PC-3 (cell line): ENCODE results near the gene ANKS6. TPM values are rescaled to one million over a fixed set of nuclear protein-coding genes. Genes with fewer than 3 reads are reported as not detected.

ENCODE experiments used
- ATAC-seq: fragments of 200-7000 bp; cut with Tn5 transposase; 2 replicates; pipeline ENCODE4 v1.9.1; 2020; ENCODE audit warnings: mild to moderate bottlenecking, moderate library complexity
- BruUV-seq: library from RNA; stranded (reverse); fragments of 400-500 nt; replicated peaks from 2 replicates; lab custom pipeline; 2021; lab: Mats Ljungman, UMichigan
- CTCF ChIA-PET: fragments of 300-600 bp; sonication (Branson Sonifier 250); formaldehyde crosslinking; loops from one replicate; lab custom pipeline; 2022; ENCODE audit warnings: antibody characterized with exemption; lab: Charles Lee
- POLR2A ChIA-PET: fragments of 300-600 bp; sonication (Branson Sonifier 250); formaldehyde crosslinking; loops from one replicate; lab custom pipeline; 2022; ENCODE audit warnings: antibody characterized with exemption; ENCODE audit not compliant: unreplicated experiment; lab: Charles Lee
- DNase-seq: peaks from one replicate; pipeline ENCODE4 v3.0.0-alpha.2; 2015
- H2AFZ ChIP-seq: fragments of 300-600 bp; sonication (generic); 2 replicates; pipeline ENCODE4 v1.6.0; 2016; ENCODE audit warnings: antibody characterized with exemption, low read length
- H3F3A ChIP-seq: fragments of 300-600 bp; sonication (generic); one replicate; pipeline ENCODE4 v1.6.0; 2017; ENCODE audit warnings: antibody characterized with exemption, low read length, control low read depth, mild to moderate bottlenecking; ENCODE audit not compliant: unreplicated experiment
- H3K27ac ChIP-seq: fragments of 300-600 bp; sonication (generic); 2 replicates; pipeline ENCODE4 v1.5.1; 2016; ENCODE audit warnings: mild to moderate bottlenecking, low read length
- H3K27me3 ChIP-seq: fragments of 300-600 bp; sonication (generic); 2 replicates; pipeline ENCODE4 v1.6.1; 2016; ENCODE audit warnings: low read length, mixed read lengths
- H3K36me3 ChIP-seq: fragments of 300-600 bp; sonication (generic); 2 replicates; pipeline ENCODE4 v1.6.1; 2016; ENCODE audit warnings: low read depth, mixed run types, low read length, mixed read lengths
- H3K4me1 ChIP-seq: fragments of 300-600 bp; sonication (generic); 2 replicates; pipeline ENCODE4 v1.5.1; 2016; ENCODE audit warnings: low read length; ENCODE audit not compliant: insufficient read depth
- H3K4me2 ChIP-seq: fragments of 300-600 bp; sonication (generic); 2 replicates; pipeline ENCODE4 v1.6.0; 2016; ENCODE audit warnings: low read length
- H3K4me3 ChIP-seq: fragments of 300-600 bp; sonication (generic); 2 replicates; pipeline ENCODE4 v1.5.1; 2016; ENCODE audit warnings: mild to moderate bottlenecking, low read length, mixed read lengths
- H3K79me2 ChIP-seq: fragments of 300-600 bp; sonication (generic); 2 replicates; pipeline ENCODE4 v1.6.1; 2017; ENCODE audit warnings: low read length, mixed read lengths
- H3K9ac ChIP-seq: fragments of 300-600 bp; sonication (generic); 2 replicates; pipeline ENCODE4 v1.6.0; 2016; ENCODE audit warnings: mild to moderate bottlenecking, low read length
- H3K9me2 ChIP-seq: fragments of 300-600 bp; sonication (generic); replicated peaks from 2 replicates; pipeline ENCODE4 v1.6.1; 2016; ENCODE audit warnings: mixed run types, low read length, mixed read lengths
- H3K9me3 ChIP-seq: fragments of 300-600 bp; sonication (generic); 2 replicates; pipeline ENCODE4 v1.6.1; 2016; ENCODE audit warnings: low read length, mixed read lengths
- H4K20me1 ChIP-seq: fragments of 300-600 bp; sonication (generic); 2 replicates; pipeline ENCODE4 v1.6.1; 2016; ENCODE audit warnings: low read length, mixed read lengths
- EZH2 ChIP-seq: fragments of 300-600 bp; sonication (generic); IDR thresholded peaks from one replicate; pipeline ENCODE4 v1.6.1; 2017; ENCODE audit warnings: antibody characterized with exemption, mild to moderate bottlenecking, low read length; ENCODE audit not compliant: unreplicated experiment
- EZH2phosphoT487 ChIP-seq: fragments of 300-600 bp; sonication (generic); IDR thresholded peaks from 2 replicates; pipeline ENCODE4 v1.6.1; 2018; ENCODE audit warnings: mild to moderate bottlenecking, antibody characterized with exemption, low read length, borderline replicate concordance
- intact Hi-C: fragments of 100-400 bp; cut with micrococcal nuclease; formaldehyde crosslinking; loops from 2 replicates; pipeline ENCODE4 v1.9.0; 2023
- total RNA-seq: library from RNA; depleted of rRNA; stranded (reverse); fragments of >200 nt; gene quantifications from 2 replicates; pipeline ENCODE4 v1.2.3, GENCODE V29; 2014
- TF ChIP-seq, protein P1 (sequence below): fragments of 300-600 bp; sonication (generic); conservative IDR thresholded peaks from 2 replicates; pipeline ENCODE4 v1.5.1; 2017; ENCODE audit warnings: antibody characterized with exemption, low read depth, mild to moderate bottlenecking, low read length

The ANKS6 gene
- total RNA-seq, 1 experiment from 2014 or later: 39.7 TPM

DNA sequence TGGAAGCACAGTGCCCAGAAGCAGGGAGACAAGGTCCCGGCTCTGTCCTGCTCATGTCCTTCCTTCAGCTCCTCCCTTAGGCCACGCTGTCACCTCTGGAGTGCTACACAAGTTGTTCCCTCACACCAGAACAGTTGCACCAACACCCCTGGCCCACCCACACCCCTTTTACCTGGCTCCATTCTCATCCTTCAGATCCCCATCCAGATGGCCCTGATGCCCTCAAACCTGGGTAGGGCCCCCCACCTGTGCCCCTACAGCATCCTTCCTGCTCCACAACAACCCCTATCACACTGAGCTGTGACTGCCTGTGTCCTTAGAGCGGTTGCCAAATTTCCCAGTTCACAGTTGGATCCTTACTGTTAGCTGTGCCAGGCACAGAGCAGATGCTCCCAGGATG is 29.2 kb downstream of the ANKS6 start:
- Histone ChIP-seq H3K9ac (no peak overlapping the region), H3K4me2 (no peak overlapping the region), H4K20me1 (no peaks in the 10 kb centered on the region), H2AFZ (no peak overlapping the region), H3K4me3 (no peak overlapping the region), H3F3A (no peaks in the 10 kb centered on the region), H3K79me2 (no peaks in the 10 kb centered on the region), H3K27ac (no peak overlapping the region), H3K9me2 (no peaks in the 10 kb centered on the region), H3K9me3 (no peaks in the 10 kb centered on the region), H3K4me1 (no peaks in the 10 kb centered on the region), H3K27me3 (no peaks in the 10 kb centered on the region), H3K36me3 (peaks cover 15% of the 10 kb centered on the region)
- TF ChIP-seq EZH2phosphoT487 (no peak), EZH2 (no peak)
- TF ChIP-seq, protein P1, sequence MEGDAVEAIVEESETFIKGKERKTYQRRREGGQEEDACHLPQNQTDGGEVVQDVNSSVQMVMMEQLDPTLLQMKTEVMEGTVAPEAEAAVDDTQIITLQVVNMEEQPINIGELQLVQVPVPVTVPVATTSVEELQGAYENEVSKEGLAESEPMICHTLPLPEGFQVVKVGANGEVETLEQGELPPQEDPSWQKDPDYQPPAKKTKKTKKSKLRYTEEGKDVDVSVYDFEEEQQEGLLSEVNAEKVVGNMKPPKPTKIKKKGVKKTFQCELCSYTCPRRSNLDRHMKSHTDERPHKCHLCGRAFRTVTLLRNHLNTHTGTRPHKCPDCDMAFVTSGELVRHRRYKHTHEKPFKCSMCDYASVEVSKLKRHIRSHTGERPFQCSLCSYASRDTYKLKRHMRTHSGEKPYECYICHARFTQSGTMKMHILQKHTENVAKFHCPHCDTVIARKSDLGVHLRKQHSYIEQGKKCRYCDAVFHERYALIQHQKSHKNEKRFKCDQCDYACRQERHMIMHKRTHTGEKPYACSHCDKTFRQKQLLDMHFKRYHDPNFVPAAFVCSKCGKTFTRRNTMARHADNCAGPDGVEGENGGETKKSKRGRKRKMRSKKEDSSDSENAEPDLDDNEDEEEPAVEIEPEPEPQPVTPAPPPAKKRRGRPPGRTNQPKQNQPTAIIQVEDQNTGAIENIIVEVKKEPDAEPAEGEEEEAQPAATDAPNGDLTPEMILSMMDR: no peak
- ChIA-PET POLR2A (no interaction called here), CTCF (no interaction called here)
- ATAC-seq: no peak
- intact Hi-C loops: no loop called here
- no TSS peak for BruUV-seq
- DNase-seq: no peak

GRCh38 chr9:98766586-98766985 is 29.8 kb downstream of the ANKS6 start:
- ATAC-seq (no peak), DNase-seq (no peak)
- CTCF ChIA-PET: no interaction called here
- no peak overlapping the region for H3K9ac ChIP-seq
- POLR2A ChIA-PET: no interaction called here
- H3K27ac ChIP-seq: no peak overlapping the region
- peaks cover 15% of the 10 kb centered on the region for H3K36me3 ChIP-seq
- H3K4me1 ChIP-seq: no peaks in the 10 kb centered on the region
- no peaks in the 10 kb centered on the region for H3K9me2 ChIP-seq
- intact Hi-C loops: no loop called here
- H3K27me3 ChIP-seq: no peaks in the 10 kb centered on the region
- H2AFZ ChIP-seq: no peak overlapping the region
- BruUV-seq: no TSS peak
- no peaks in the 10 kb centered on the region for H3F3A ChIP-seq
- TF ChIP-seq, protein P1: no peak
- TF ChIP-seq EZH2phosphoT487 (no peak), EZH2 (no peak)
- H3K4me2 ChIP-seq: no peak overlapping the region
- H3K4me3 ChIP-seq: no peak overlapping the region
- no peaks in the 10 kb centered on the region for H4K20me1 ChIP-seq
- no peaks in the 10 kb centered on the region for H3K79me2 ChIP-seq
- H3K9me3 ChIP-seq: no peaks in the 10 kb centered on the region

DNA sequence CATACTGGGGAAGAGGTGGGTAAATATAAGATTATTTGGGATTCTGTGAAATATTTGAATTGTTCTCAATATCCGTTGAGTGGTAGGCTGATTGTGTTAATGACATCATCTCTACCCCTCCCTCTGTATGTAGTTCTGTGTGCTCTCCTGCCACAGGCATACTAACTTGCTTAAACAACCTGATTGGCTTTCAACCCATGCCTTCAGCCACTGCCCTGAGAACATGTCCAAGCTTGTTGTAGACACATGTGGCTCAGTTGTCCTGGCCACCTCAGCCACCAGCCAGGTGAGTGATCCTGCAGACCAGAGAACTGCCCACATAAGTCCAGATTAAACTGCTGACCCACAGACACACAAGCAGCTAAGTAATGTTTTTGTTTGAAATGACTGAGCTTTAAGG is 31.1 kb downstream of the ANKS6 start:
- no peaks in the 10 kb centered on the region for H3K9me3 ChIP-seq
- H3K36me3 ChIP-seq: peaks cover 9% of the 10 kb centered on the region
- no peaks in the 10 kb centered on the region for H4K20me1 ChIP-seq
- BruUV-seq: no TSS peak
- H3K27me3 ChIP-seq: no peaks in the 10 kb centered on the region
- H3F3A ChIP-seq: no peaks in the 10 kb centered on the region
- H3K4me3 ChIP-seq: no peak overlapping the region
- H3K4me2 ChIP-seq: no peak overlapping the region
- ChIA-PET CTCF (interaction anchor here (0.6 kb wide), 1 partner anchor 10 kb away, joined by 3 read pairs; no protein-coding TSS in a partner anchor), POLR2A (no interaction called here)
- H3K9ac ChIP-seq: no peak overlapping the region
- H3K27ac ChIP-seq: no peak overlapping the region
- intact Hi-C loops: no loop called here
- DNase-seq (no peak), ATAC-seq (no peak)
- H3K9me2 ChIP-seq: no peaks in the 10 kb centered on the region
- H2AFZ ChIP-seq: no peak overlapping the region
- H3K4me1 ChIP-seq: no peaks in the 10 kb centered on the region
- TF ChIP-seq, protein P1: no peak
- TF ChIP-seq EZH2: no peak
- TF ChIP-seq EZH2phosphoT487: no peak
- no peaks in the 10 kb centered on the region for H3K79me2 ChIP-seq
